ENCODE measurements around the gene GOLM1.
"Not testable (repeated sequence)": the region's sequence is repeated elsewhere in the genome, so short reads cannot be mapped to it uniquely, and the experiment has no call there.

GOLM1 gene

GRCh38 chr9:86098824-86099700 is at the start of gene GOLM1:
Gene GOLM1, minus strand, starts transcription at chr9:86099558. Its CDS starts 20,238 bp downstream, at chr9:86079320.
- DNase-seq = peak; percentile 73

GRCh38 chr9:86146671-86147070 is 47.3 kb upstream of the GOLM1 start:
- not testable (repeated sequence) for DNase-seq

GRCh38 chr9:86145960-86146359 is 46.6 kb upstream of the GOLM1 start:
- not testable (repeated sequence) for DNase-seq

GRCh38 chr9:86142973-86143372 is 43.6 kb upstream of the GOLM1 start:
- no peak for DNase-seq

GRCh38 chr9:86141843-86142242 is 42.5 kb upstream of the GOLM1 start:
- DNase-seq = no peak

- DNase-seq = no peak
Measured at GRCh38 chr9:86135371-86135770, 36.0 kb upstream of the GOLM1 start.

GRCh38 chr9:86134361-86134760 is 35.0 kb upstream of the GOLM1 start:
- no peak for DNase-seq

GRCh38 chr9:86128235-86128822 is 29.0 kb upstream of the GOLM1 start:
- no peak for DNase-seq

GRCh38 chr9:86126998-86127972 is 27.9 kb upstream of the GOLM1 start:
- DNase-seq = peak; percentile 61

GRCh38 chr9:86122311-86122710 is 23.0 kb upstream of the GOLM1 start:
- no peak for DNase-seq

- DNase-seq = no peak
Measured at GRCh38 chr9:86119457-86119856, 20.1 kb upstream of the GOLM1 start.

- no peak for DNase-seq
Measured at GRCh38 chr9:86116425-86116824, 17.1 kb upstream of the GOLM1 start.

- no peak for DNase-seq
Measured at GRCh38 chr9:86115886-86116285, 16.5 kb upstream of the GOLM1 start.

- DNase-seq = no peak
Measured at GRCh38 chr9:86112057-86112456, 12.7 kb upstream of the GOLM1 start.

GRCh38 chr9:86102626-86103025 is 3.3 kb upstream of the GOLM1 start:
- no peak for DNase-seq

GRCh38 chr9:86099701-86100364 is 475 bp upstream of the GOLM1 start:
- DNase-seq = peak; percentile 72

- no peak for DNase-seq
Measured at GRCh38 chr9:86097510-86098224, 1.7 kb downstream of the GOLM1 start.

- no peak for DNase-seq
Measured at GRCh38 chr9:86096386-86096785, 3.0 kb downstream of the GOLM1 start.

- no peak for DNase-seq
Measured at GRCh38 chr9:86093788-86094555, 5.4 kb downstream of the GOLM1 start.

- DNase-seq = no peak
Measured at GRCh38 chr9:86091477-86091876, 7.9 kb downstream of the GOLM1 start.

GRCh38 chr9:86082870-86083269 is 16.5 kb downstream of the GOLM1 start:
- DNase-seq = no peak
